Testis (tissue), 2 donors: ENCODE data around the gene PMVK.

Experiments
- POLR2A ChIP-seq: fragments of 450-650 bp; IDR thresholded peaks from one replicate; pipeline ENCODE4 v1.6.1; 2017; ENCODE audit warnings: antibody characterized with exemption, mild to moderate bottlenecking, moderate library complexity
- TF ChIP-seq, protein P1 (sequence below), 3 experiments: fragments of 450-650 bp in 2 of 3; fragments of 200-600 bp in 1 of 3; sonication (generic) in 1 of 3; IDR thresholded peaks; one replicate each; pipeline ENCODE4 v1.5.1; 2016 to 2019; ENCODE audit warnings: antibody characterized with exemption in 3 of 3, mild to moderate bottlenecking in 2 of 3, moderate library complexity in 1 of 3

DNA sequence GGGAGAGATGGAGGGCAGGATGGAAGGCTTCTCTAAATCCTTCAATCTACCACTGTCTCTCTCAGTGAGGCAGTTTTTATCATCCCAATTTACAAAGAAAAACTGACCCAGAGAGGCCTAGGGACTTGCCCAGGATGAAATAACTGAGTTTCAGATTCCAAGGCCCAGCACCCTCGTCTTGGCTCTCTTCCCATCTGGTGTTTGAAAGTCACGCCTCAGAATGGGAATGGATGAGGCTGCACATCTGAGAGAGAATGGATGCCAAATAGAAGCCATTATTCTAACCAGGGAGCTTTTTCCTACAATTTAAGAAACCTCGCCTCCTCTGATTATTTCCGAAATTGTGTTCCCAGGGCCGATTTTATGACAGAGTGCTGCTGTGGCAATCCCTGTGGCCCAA is 55.8 kb downstream of the PMVK start:
- TF ChIP-seq, protein P1, sequence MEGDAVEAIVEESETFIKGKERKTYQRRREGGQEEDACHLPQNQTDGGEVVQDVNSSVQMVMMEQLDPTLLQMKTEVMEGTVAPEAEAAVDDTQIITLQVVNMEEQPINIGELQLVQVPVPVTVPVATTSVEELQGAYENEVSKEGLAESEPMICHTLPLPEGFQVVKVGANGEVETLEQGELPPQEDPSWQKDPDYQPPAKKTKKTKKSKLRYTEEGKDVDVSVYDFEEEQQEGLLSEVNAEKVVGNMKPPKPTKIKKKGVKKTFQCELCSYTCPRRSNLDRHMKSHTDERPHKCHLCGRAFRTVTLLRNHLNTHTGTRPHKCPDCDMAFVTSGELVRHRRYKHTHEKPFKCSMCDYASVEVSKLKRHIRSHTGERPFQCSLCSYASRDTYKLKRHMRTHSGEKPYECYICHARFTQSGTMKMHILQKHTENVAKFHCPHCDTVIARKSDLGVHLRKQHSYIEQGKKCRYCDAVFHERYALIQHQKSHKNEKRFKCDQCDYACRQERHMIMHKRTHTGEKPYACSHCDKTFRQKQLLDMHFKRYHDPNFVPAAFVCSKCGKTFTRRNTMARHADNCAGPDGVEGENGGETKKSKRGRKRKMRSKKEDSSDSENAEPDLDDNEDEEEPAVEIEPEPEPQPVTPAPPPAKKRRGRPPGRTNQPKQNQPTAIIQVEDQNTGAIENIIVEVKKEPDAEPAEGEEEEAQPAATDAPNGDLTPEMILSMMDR (IDR thresholded peaks at IDR 0.05) = no peak
- TF ChIP-seq POLR2A = no peak
